Lower leg skin (tissue), 3 donors: Measurements from ENCODE around the gene IVD.
"Not testable (repeated sequence)": the region's sequence is repeated elsewhere in the genome, so short reads cannot be mapped to it uniquely, and the experiment has no call there.

Source experiments
- CTCF ChIP-seq, 3 donors: fragments of 450-650 bp; IDR thresholded peaks; one replicate each; pipeline ENCODE4 v1.5.1; 2016; ENCODE audit warnings: antibody characterized with exemption in 3 of 3, mild to moderate bottlenecking in 3 of 3, moderate library complexity in 2 of 3
- POLR2A ChIP-seq, 2 donors: fragments of 450-650 bp; IDR thresholded peaks; one replicate each; pipeline ENCODE4 v1.6.1; 2016 to 2017; ENCODE audit warnings: antibody characterized with exemption in 2 of 2, mild to moderate bottlenecking in 1 of 2, moderate library complexity in 1 of 2

- TF ChIP-seq CTCF, POLR2A (IDR thresholded peaks at IDR 0.05): not testable (repeated sequence)
Observed at GRCh38 chr15:40453941-40454340, 48.3 kb downstream of the IVD start.
